GM12878 (cell line): Measurements from ENCODE around the gene KLK13. TPM values are rescaled to one million over a fixed set of nuclear protein-coding genes. Genes with fewer than 3 reads are reported as not detected.

ENCODE experiments used
- ATAC-seq: fragments of 200-7000 bp; cut with Tn5 transposase; 3 replicates; pipeline ENCODE4 v1.9.1; 2020; ENCODE audit warnings: mild to moderate bottlenecking, moderate library complexity
- BruUV-seq: library from RNA; stranded (reverse); fragments of 400-500 nt; replicated peaks from 2 replicates; lab custom pipeline; 2021; lab: Mats Ljungman, UMichigan
- CTCF ChIA-PET: fragments of 300-600 bp; sonication (Branson Sonifier 250); formaldehyde crosslinking; extraction: SDS; loops from one replicate; lab custom pipeline; 2021; ENCODE audit warnings: inconsistent platforms; lab: Yijun Ruan, JAX
- POLR2A ChIA-PET: fragments of 350-600 bp; formaldehyde crosslinking; extraction: SDS; loops from one replicate; lab custom pipeline; 2021; ENCODE audit warnings: inconsistent platforms; lab: Charles Lee
- RAD21 ChIA-PET: fragments of 300-600 bp; sonication (Branson Sonifier 250); formaldehyde crosslinking; loops from one replicate; lab custom pipeline; 2023; ENCODE audit warnings: antibody characterized with exemption; ENCODE audit not compliant: unreplicated experiment; lab: Charles Lee
- SMC1A ChIA-PET: fragments of 300-600 bp; sonication (Branson Sonifier 250); formaldehyde crosslinking; loops from one replicate; lab custom pipeline; 2023; ENCODE audit not compliant: unreplicated experiment, uncharacterized antibody; lab: Charles Lee
- DNase-seq: peaks from one replicate; pipeline ENCODE4 v3.0.0-alpha.2; 2011; ENCODE audit warnings: low read depth, low spot score
- FAIRE-seq: peaks from 3 replicates; lab custom pipeline; 2011; peaks lifted over from hg19 to GRCh38; lab: Jason Lieb, UNC
- H2AFZ ChIP-seq: 2 replicates; pipeline ENCODE4 v1.6.0; 2011; ENCODE audit warnings: low read depth, low read length, control low read depth; ENCODE audit not compliant: control insufficient read depth
- H3K27ac ChIP-seq: 2 replicates; pipeline ENCODE4 v1.5.1; 2011; ENCODE audit warnings: control low read depth; ENCODE audit not compliant: control insufficient read depth, insufficient read depth
- H3K27me3 ChIP-seq, 2 experiments: replicated peaks in 1 of 2; 2 replicates each; pipeline versions ENCODE4 v1.6.0 to v1.6.1; 2011; ENCODE audit warnings: low read length in 1 of 2; ENCODE audit not compliant: control insufficient read depth in 2 of 2, insufficient read depth in 2 of 2
- H3K36me3 ChIP-seq, 2 experiments: 2 replicates each; pipeline ENCODE4 v1.5.1; 2011; ENCODE audit warnings: low read length in 1 of 2; ENCODE audit not compliant: control insufficient read depth in 2 of 2, insufficient read depth in 2 of 2
- H3K4me1 ChIP-seq: 2 replicates; pipeline ENCODE4 v1.6.1; 2011; ENCODE audit warnings: mild to moderate bottlenecking, low read length, moderate library complexity, mixed read lengths; ENCODE audit not compliant: control insufficient read depth, insufficient read depth
- H3K4me2 ChIP-seq: 2 replicates; pipeline ENCODE4 v1.6.0; 2011; ENCODE audit warnings: control low read depth; ENCODE audit not compliant: control insufficient read depth, insufficient read depth
- H3K4me3 ChIP-seq: fragments of 200-600 bp; sonication (generic); 2 replicates; pipeline ENCODE4 v1.5.1; 2016
- H3K79me2 ChIP-seq: 2 replicates; pipeline ENCODE4 v1.6.0; 2011; ENCODE audit warnings: low read length; ENCODE audit not compliant: control insufficient read depth, insufficient read depth
- H3K9ac ChIP-seq: 2 replicates; pipeline ENCODE4 v1.8.0; 2011; ENCODE audit warnings: low read length, control low read depth, mixed read lengths; ENCODE audit not compliant: control insufficient read depth, insufficient read depth
- H3K9me3 ChIP-seq: replicated peaks from 3 replicates; pipeline ENCODE4 v1.5.1; 2011; ENCODE audit warnings: mild to moderate bottlenecking, low read length; ENCODE audit not compliant: control insufficient read depth, insufficient read depth
- H4K20me1 ChIP-seq: 2 replicates; pipeline ENCODE4 v1.6.0; 2011; ENCODE audit not compliant: control insufficient read depth, insufficient read depth
- BCL11A ChIP-seq: IDR thresholded peaks from 2 replicates; pipeline ENCODE4 v1.6.1; 2011; ENCODE audit warnings: low read depth, low read length
- CBX3 ChIP-seq: fragments of 200-600 bp; sonication (generic); IDR thresholded peaks from 2 replicates; pipeline ENCODE4 v1.6.1; 2016; ENCODE audit warnings: low read depth, borderline replicate concordance
- JUNB ChIP-seq: IDR thresholded peaks from 2 replicates; pipeline ENCODE4 v1.6.1; 2016; ENCODE audit warnings: antibody characterized with exemption, mild to moderate bottlenecking
- ZBTB4 ChIP-seq: fragments of 450-650 bp; formaldehyde crosslinking; IDR thresholded peaks from 2 replicates; pipeline ENCODE4 v1.4.0; 2022; ENCODE audit warnings: mild to moderate bottlenecking, moderate library complexity
- ZNF384 ChIP-seq: IDR thresholded peaks from 2 replicates; pipeline ENCODE4 v1.6.1; 2012; ENCODE audit warnings: low read depth, mild to moderate bottlenecking, low read length, improper control_type of control experiment, borderline replicate concordance
- WGBS: methylation state at CpG from one replicate; pipeline ENCODE4 v1.1.6; 2016; ENCODE audit warnings: low lambda C conversion rate; ENCODE audit not compliant: insufficient replicate concordance, insufficient coverage; ENCODE audit errors: missing lambda C conversion rate; 5-methylcytosine and 5-hydroxymethylcytosine counted together
- in situ Hi-C: fragments of 300-500 bp; cut with MboI; formaldehyde crosslinking; loops from 9 replicates; pipeline ENCODE4 v1.14.3; 2018; ENCODE audit warnings: mixed read lengths
- intact Hi-C: fragments of 100-400 bp; cut with micrococcal nuclease; formaldehyde crosslinking; loops from one replicate; pipeline ENCODE4 v1.14.2; 2022; ENCODE audit not compliant: unreplicated experiment
- polyA plus RNA-seq, 11 experiments: library from polyadenylated mRNA; depleted of rRNA in 4 of 11; unstranded in 6 of 11; stranded (reverse) in 5 of 11; fragments of >200 nt; fragmentation: Nextera tagmentation in 4 of 11; fragmentation: Illumina TruSeq in 1 of 11; extraction: Ambion mirVana in 4 of 11; extraction: Trizol in 1 of 11; gene quantifications; 1 replicate in 1 of 11; 2 replicates in 10 of 11; pipeline versions ENCODE4 v1.2.1 to v1.2.3, GENCODE V29; 2011 to 2016; ENCODE audit warnings: inconsistent platforms in 2 of 11, missing spikeins in 2 of 11, low read depth in 1 of 11
- total RNA-seq, 4 experiments: library from RNA; depleted of rRNA in 3 of 4; stranded (reverse); fragments of >200 nt in 3 of 4; fragmentation: Illumina TruSeq in 1 of 4; extraction: Trizol in 1 of 4; gene quantifications; 2 replicates each; pipeline versions ENCODE4 v1.2.1 to v1.2.3, GENCODE V29; 2013 to 2021
- TF ChIP-seq, protein P1 (sequence below), 3 experiments: IDR thresholded peaks in 2 of 3; conservative IDR thresholded peaks in 1 of 3; 2 replicates each; pipeline ENCODE4 v1.5.1; 2011; ENCODE audit warnings: low read depth in 3 of 3, low read length in 3 of 3, mild to moderate bottlenecking in 3 of 3, control low read depth in 2 of 3, moderate library complexity in 2 of 3, inconsistent platforms in 1 of 3, mixed read lengths in 1 of 3; ENCODE audit not compliant: control insufficient read depth in 2 of 3, insufficient read depth in 1 of 3; ENCODE audit errors: extremely low read depth in 1 of 3
- TF ChIP-seq, protein P2 (sequence below): IDR thresholded peaks from 2 replicates; pipeline ENCODE4 v1.6.1; 2011; ENCODE audit warnings: borderline replicate concordance, low read depth, mild to moderate bottlenecking, moderate library complexity, low read length; ENCODE audit not compliant: insufficient read depth, poor library complexity, severe bottlenecking

KLK13 gene
- total and polyA plus RNA-seq, 10 of the 15 experiments (the other 5 are each of a cell fraction or from before 2014, with no cell fraction given) = not detected

DNA sequence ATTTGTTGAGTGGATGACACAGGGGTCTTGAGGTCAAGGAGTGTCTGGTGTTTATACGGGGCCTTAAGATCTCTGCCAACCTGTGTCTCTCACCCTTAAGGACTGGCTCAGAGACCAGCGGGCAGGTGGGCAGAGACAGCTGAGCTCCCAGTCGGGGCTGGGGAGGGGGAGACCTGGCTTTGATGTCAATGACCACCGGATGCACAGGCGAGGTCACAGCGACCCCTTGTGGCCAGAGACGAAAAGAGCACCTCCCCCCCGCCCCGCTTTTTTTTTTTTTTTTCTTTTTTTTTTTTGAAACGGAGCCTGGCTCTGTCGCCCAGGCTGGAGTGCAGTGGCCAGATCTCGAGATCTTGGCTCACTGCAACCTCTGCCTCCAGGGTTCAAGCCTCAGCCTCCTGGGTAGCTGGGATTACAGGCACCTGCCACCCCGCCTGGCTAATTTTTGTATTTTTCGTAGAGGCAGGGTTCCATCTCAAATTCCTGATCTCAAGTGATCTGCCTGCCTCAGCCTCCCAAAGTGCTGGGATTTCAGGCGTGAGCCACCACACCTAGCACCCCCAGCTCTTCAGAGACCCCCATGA lies 29.9 kb upstream of the KLK13 start (continued):
- no peak for TF ChIP-seq ZBTB4
- TF ChIP-seq ZNF384 = peak; percentile 96
- TF ChIP-seq, protein P1, sequence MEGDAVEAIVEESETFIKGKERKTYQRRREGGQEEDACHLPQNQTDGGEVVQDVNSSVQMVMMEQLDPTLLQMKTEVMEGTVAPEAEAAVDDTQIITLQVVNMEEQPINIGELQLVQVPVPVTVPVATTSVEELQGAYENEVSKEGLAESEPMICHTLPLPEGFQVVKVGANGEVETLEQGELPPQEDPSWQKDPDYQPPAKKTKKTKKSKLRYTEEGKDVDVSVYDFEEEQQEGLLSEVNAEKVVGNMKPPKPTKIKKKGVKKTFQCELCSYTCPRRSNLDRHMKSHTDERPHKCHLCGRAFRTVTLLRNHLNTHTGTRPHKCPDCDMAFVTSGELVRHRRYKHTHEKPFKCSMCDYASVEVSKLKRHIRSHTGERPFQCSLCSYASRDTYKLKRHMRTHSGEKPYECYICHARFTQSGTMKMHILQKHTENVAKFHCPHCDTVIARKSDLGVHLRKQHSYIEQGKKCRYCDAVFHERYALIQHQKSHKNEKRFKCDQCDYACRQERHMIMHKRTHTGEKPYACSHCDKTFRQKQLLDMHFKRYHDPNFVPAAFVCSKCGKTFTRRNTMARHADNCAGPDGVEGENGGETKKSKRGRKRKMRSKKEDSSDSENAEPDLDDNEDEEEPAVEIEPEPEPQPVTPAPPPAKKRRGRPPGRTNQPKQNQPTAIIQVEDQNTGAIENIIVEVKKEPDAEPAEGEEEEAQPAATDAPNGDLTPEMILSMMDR (IDR thresholded peaks at IDR 0.05 in 2 of 3, conservative IDR thresholded peaks at IDR 0.05 in 1 of 3; ENCODE audit: control insufficient read depth in 2 of 3, extremely low read depth in 1 of 3, insufficient read depth in 1 of 3, low read depth in 3 of 3, low read length in 3 of 3) = peak; percentile 57 to 74 (median 62)

DNA sequence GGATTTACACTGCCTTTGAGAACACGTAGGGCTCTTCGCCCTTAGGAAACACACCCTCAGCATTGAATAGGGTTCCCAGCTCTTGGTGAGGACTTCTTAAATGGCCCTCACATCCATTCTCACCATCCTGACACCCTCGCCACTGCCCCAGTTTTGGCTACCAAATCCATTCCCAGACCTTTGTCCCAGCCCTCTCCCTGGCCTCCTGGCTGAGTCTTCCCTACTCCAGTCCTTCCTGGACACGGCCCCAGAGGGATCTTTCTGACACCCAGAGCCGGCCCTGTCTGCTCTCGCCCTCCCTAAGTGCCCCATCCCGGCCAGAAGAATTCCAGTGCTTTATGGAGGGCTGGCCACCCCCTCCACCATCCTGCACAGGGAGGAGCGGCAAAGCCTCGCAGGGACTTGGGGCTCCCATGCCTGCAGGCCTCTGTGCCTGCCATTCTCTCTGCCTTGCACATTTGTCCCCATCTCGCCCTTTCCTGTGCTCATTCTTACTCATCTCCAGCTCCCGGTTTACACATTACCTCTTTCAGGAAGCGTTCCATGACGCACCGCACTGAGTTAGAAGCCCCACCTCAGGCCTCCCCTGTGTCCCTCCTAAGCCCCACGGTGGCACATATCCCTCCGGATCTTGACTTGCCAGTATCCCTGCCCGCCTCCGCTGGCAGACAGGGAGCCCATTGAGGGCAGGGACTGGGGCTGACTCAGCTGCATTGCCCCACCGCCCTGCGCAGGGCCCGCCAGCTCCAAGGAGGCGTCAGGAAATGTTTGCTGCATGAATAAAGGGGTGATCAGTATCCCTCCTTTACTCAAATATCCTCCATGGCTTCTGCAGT lies 28.8 kb upstream of the KLK13 start:
- SMC1A ChIA-PET = no interaction called here
- H3K4me2 ChIP-seq = no peak overlapping the region
- no peaks in the 10 kb centered on the region for H3K9me3 ChIP-seq
- TF ChIP-seq CBX3 = no peak
- TF ChIP-seq JUNB = no peak
- TF ChIP-seq BCL11A = no peak
- TF ChIP-seq, protein P2, sequence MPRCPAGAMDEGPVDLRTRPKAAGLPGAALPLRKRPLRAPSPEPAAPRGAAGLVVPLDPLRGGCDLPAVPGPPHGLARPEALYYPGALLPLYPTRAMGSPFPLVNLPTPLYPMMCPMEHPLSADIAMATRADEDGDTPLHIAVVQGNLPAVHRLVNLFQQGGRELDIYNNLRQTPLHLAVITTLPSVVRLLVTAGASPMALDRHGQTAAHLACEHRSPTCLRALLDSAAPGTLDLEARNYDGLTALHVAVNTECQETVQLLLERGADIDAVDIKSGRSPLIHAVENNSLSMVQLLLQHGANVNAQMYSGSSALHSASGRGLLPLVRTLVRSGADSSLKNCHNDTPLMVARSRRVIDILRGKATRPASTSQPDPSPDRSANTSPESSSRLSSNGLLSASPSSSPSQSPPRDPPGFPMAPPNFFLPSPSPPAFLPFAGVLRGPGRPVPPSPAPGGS = peak; percentile 47
- no peak overlapping the region for H3K9ac ChIP-seq
- no peak overlapping the region for H2AFZ ChIP-seq
- H3K79me2 ChIP-seq = no peaks in the 10 kb centered on the region
- no TSS peak for BruUV-seq
- 75% methylated on average over 22 of the region's 22 CpGs for WGBS
- RAD21 ChIA-PET = no interaction called here
- DNase-seq (no peak), ATAC-seq (no peak), FAIRE-seq (no peak)
- H3K4me1 ChIP-seq = no peaks in the 10 kb centered on the region
- peaks cover 0 to 4% of the 10 kb centered on the region in 2 experiments; a peak in 2 of 4 replicates for H3K36me3 ChIP-seq
- no peaks in the 10 kb centered on the region for H3K27me3 ChIP-seq
- in situ Hi-C loops (loop anchor here (10.0 kb wide), 1 partner anchor 159 kb away; no protein-coding TSS in a partner anchor), intact Hi-C loops (loop anchor here (5.0 kb wide), 1 partner anchor 161 kb away; no protein-coding TSS in a partner anchor)
- H3K4me3 ChIP-seq = no peak overlapping the region
- no peaks in the 10 kb centered on the region; the same call in 1 of the 2 replicates for H4K20me1 ChIP-seq
- POLR2A ChIA-PET = no interaction called here
- CTCF ChIA-PET = no interaction called here
- no peak overlapping the region for H3K27ac ChIP-seq
